Stimulated activated CD4-positive, alpha-beta T cell treated with anti-CD3 and anti-CD28 coated beads, Interleukin-1b, Interleukin-23, amount 100 ng/mL, for 4 hours (primary cell): ENCODE data around the gene LRRC7.
"Not testable (repeated sequence)": the region's sequence is repeated elsewhere in the genome, so short reads cannot be mapped to it uniquely, and the experiment has no call there.

Experiments used
- DNase-seq, 2 donors: peaks; one replicate each; pipeline ENCODE4 v3.0.0-alpha.2; 2020; ENCODE audit warnings: low read depth in 2 of 2

LRRC7 gene

GRCh38 chr1:69697340-69697739, 129.6 kb downstream of the LRRC7 start:
- DNase-seq: no peak

DNA sequence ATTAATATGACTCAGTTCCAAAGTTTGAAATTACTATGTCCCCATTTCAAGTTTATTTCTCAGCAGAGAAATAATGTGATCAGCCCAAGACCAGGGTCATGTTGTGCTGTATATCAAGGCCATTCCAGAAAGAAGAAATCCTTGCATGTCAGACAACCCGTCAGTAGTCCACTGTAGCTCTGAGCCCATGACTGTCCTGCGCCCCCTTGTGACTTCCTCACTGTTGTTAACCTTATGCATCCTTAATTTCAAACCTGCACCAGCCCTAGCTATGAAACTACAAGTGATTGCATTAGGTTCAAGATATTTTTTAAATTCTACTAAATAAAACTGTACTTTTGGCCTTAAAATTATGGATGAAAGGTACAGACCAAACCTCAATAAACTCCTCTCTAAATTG, 133.0 kb downstream of the LRRC7 start:
- DNase-seq: no peak

DNA sequence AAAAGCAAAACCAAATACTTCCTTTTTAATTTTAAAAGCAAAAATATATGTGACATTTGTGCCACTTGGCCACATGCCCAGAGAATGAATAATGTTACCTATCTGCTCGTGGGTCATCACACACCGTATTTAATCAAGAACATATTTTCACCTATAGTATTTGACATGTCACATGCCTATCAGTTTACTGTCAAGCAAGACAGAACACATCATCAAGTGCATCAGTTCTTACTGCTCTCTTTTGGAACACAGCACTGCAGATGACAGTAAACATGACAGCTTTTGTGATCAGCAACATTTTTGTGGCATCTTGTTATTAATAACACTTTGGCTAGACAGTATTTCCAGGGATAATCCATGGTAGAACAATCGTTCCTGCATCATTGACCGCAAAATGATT, 134.4 kb downstream of the LRRC7 start:
- DNase-seq: no peak

GRCh38 chr1:69706473-69706872, 138.8 kb downstream of the LRRC7 start:
- DNase-seq: no peak

DNA sequence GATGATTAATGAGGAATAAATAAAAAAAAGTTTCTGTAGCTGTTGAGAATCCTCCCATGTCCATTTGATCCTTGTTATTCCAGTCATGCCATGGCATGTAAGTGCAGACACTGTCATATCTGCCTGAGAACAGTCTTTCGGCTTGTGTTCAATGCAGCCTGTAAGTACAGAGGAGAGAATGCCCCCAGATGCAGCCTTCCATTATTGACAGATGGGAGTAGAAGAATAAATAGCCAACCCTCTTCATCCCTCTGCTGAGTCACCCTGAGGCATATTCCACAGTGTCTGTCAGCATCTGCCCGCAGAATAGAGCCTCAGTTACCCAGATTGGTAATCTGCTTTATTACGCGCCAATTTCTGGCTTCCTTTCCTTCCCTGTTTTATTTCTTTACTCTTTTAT, 139.4 kb downstream of the LRRC7 start:
- no peak for DNase-seq

- DNase-seq: no peak
Observed at GRCh38 chr1:69710484-69711189, 142.9 kb downstream of the LRRC7 start.

DNA sequence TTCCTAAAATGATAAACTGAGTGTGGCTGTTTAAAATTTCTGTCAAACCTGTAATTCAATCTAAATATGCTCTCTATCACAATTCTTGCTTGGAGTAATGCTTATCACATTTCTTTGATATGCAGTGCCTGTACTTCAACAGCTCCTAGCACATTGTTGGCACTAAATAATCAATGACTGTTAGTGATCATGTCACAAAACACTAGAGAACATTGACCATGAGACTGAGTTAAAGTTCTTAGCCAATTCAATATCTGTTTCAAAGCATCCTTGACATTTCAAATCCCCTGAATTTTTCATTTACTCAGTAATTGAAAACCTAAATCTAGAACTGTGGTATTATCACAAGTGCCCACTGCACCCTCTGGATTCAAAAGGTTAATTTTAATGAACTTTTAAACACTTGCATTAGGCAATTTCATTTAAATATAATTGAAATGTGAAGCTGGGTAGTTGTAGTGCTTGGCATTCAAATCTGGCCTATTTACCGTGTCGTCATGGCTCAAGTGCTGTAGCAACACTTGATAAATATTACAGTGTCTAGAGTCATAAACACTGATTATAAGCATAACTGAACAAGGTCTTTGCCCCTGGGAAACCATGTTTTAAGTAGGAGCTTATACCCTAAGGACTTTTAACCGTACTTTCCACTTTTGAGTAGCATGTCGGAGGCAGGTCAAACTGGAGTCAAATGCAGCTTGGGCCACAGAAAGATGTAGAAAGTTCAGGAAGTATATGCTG, 143.6 kb downstream of the LRRC7 start:
- no peak for DNase-seq

DNA sequence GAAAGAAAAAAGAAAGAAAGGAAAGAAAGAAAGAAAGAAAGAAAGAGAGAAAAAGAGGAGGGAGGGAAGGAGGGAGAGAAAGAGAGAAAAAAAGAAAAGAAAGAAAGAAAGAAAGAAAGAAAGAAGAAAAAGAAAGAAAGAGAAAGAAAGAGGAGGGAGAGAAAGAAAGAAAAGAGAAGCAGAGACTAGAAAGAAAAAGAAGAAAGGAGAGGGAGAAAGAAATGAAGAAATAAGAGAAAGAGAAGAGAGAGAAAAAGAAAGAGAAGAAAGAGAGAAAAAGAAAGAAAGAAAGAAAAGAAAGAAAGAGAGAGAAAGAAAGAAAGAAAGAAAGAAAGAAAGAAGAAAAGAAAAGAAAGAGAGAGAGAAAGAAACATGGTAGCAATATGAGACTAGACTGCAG, 150.1 kb downstream of the LRRC7 start:
- DNase-seq: not testable (repeated sequence)

- DNase-seq: no peak
Observed at GRCh38 chr1:69728206-69728605, 160.5 kb downstream of the LRRC7 start.

GRCh38 chr1:69733061-69733460, 165.3 kb downstream of the LRRC7 start:
- no peak for DNase-seq

- DNase-seq: no peak
Observed at GRCh38 chr1:69737527-69738185, 169.9 kb downstream of the LRRC7 start.

GRCh38 chr1:69738458-69739250, 170.9 kb downstream of the LRRC7 start:
- no peak for DNase-seq

DNA sequence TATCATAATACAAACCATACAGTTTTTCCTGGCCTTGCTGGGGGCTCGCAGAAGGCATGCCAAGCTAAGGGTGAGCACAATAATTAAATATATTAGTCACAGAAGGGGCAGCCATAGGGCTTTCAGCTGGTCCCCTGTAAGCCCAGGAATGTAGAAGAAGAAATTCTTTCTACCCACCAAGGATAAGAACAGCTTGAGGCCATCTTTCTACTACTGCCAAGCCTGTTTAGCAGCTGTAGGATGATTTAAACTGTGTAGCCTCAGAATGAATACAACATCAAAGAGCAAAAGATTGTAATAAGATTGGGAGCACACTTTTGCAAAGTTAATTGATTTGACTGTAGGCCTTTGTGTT, 171.5 kb downstream of the LRRC7 start:
- DNase-seq: no peak

- DNase-seq: no peak
Observed at GRCh38 chr1:69743146-69743545, 175.4 kb downstream of the LRRC7 start.

DNA sequence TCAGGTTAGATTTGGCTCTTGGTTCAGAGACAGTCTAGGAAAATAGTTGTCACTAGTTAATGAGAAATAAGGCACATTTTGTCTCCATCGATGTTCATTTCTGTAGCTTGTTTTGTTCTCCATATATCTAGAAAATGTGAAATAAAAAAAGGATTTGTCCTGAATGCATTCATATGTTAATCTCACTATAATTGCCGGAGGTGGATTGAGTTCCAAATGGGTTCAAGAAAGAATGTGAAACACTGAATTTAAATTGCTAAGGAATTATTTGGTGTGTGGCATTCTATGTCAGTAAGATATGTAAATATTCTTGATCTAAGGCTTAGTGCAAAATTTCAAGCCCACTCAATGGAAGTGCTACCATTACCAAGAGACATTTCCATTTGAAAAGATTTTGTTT, 176.7 kb downstream of the LRRC7 start:
- DNase-seq: no peak

- DNase-seq: no peak
Observed at GRCh38 chr1:69747207-69747606, 179.5 kb downstream of the LRRC7 start.

- DNase-seq: no peak
Observed at GRCh38 chr1:69750638-69751037, 182.9 kb downstream of the LRRC7 start.

DNA sequence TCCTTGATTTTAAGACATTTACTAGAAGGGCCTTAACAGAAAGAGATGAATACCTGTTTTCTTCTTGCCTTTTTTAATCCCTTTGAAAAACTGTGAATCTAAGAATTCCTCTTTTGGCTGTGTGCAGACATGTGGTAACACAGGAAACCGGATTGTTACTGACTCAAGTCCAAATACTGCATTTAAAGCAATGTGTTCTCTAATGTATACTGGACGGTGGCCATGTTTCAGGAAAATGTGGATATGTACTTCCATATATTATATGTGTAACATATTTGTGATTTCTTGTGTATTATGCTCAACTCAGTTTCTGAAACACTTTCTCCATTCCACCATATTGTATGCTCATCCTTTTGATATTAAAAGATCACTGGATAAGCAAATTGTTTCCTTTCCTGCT, 185.1 kb downstream of the LRRC7 start:
- DNase-seq: no peak

DNA sequence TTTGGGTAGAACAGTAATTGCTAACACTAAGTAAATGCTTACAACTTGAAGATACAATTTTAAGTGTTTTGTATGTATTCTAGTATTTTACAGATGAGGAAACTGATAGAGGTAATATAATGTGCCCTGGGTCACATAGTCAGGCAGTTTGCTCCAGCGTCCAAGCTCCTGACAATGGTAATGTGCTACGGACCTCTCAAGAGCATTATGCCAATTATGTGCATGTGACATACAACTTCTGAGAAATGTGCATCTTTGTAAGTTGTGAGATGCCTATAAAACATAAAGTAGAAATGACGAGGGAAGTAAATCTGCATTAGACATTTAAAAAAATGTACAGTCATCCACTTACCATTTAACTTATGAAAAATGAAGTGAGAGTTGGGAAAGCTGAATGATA, 186.8 kb downstream of the LRRC7 start:
- DNase-seq: no peak

- no peak for DNase-seq
Observed at GRCh38 chr1:69755647-69756046, 187.9 kb downstream of the LRRC7 start.

- no peak for DNase-seq
Observed at GRCh38 chr1:69765951-69766350, 198.2 kb downstream of the LRRC7 start.
